Prostate gland (tissue), 2 donors: ENCODE results near the gene RAET1L.
"Not testable (repeated sequence)": the region's sequence is repeated elsewhere in the genome, so short reads cannot be mapped to it uniquely, and the experiment has no call there.

ENCODE experiments used
- CTCF ChIP-seq, 4 experiments: fragments of 200-600 bp in 2 of 4; fragments of 450-650 bp in 2 of 4; sonication (generic) in 2 of 4; IDR thresholded peaks; 1 replicate in 3 of 4; 2 replicates in 1 of 4; pipeline ENCODE4 v1.5.1; 2016 to 2019; ENCODE audit warnings: antibody characterized with exemption in 4 of 4, mild to moderate bottlenecking in 2 of 4, moderate library complexity in 2 of 4
- POLR2A ChIP-seq: fragments of 450-650 bp; IDR thresholded peaks from one replicate; pipeline ENCODE4 v1.6.1; 2016; ENCODE audit warnings: antibody characterized with exemption, mild to moderate bottlenecking
- POLR2AphosphoS5 ChIP-seq: sonication (generic); formaldehyde crosslinking; IDR thresholded peaks from one replicate; pipeline ENCODE4 v1.6.1; 2017; ENCODE audit warnings: antibody characterized with exemption

GRCh38 chr6:150021870-150022269, 3.5 kb downstream of the RAET1L start:
- TF ChIP-seq POLR2AphosphoS5; CTCF (IDR thresholded peaks at IDR 0.05); POLR2A: not testable (repeated sequence)
